Lower lobe of right lung (tissue), 2 donors: Measurements from ENCODE around the gene RAP1A. TPM values are rescaled to one million over a fixed set of nuclear protein-coding genes. Genes with fewer than 3 reads are reported as not detected.

Experiments used
- ATAC-seq, 2 donors: fragments of 200-7000 bp; cut with Tn5 transposase; one replicate each; pipeline ENCODE4 v1.9.1; 2020 to 2022; ENCODE audit warnings: mild to moderate bottlenecking in 2 of 2, moderate library complexity in 2 of 2
- DNase-seq: peaks from one replicate; pipeline ENCODE4 v3.0.0-alpha.2; 2020
- H3K27ac ChIP-seq: fragments of 200-600 bp; one replicate; pipeline ENCODE4 v1.8.0; 2022
- H3K27me3 ChIP-seq: fragments of 200-600 bp; one replicate; pipeline ENCODE4 v1.8.0; 2022; ENCODE audit warnings: low read depth
- H3K36me3 ChIP-seq: fragments of 200-600 bp; one replicate; pipeline ENCODE4 v1.8.0; 2022; ENCODE audit warnings: mild to moderate bottlenecking
- H3K4me1 ChIP-seq: fragments of 200-600 bp; one replicate; pipeline ENCODE4 v1.8.0; 2022
- H3K4me3 ChIP-seq: fragments of 200-600 bp; one replicate; pipeline ENCODE4 v1.8.0; 2022; ENCODE audit warnings: mild to moderate bottlenecking
- H3K9me3 ChIP-seq: fragments of 200-600 bp; one replicate; pipeline ENCODE4 v1.8.0; 2022
- CTCF ChIP-seq: fragments of 200-600 bp; IDR thresholded peaks from one replicate; pipeline ENCODE4 v1.8.0; 2022; ENCODE audit warnings: antibody characterized with exemption, mild to moderate bottlenecking
- intact Hi-C: fragments of 100-400 bp; cut with DNase I; formaldehyde crosslinking; loops from one replicate; pipeline ENCODE4 v1.11.0; 2022
- total RNA-seq: library from RNA; stranded (reverse); fragmentation: NEBNext Ultra II Directional; extraction: Animal tissue kit (Norgen Biotek cat#: 25700); gene quantifications from one replicate; pipeline ENCODE4 v1.2.1, GENCODE V29; 2021
- donor health status: DM: no; HTN: yes; CAD: no; lungs with severe emphysema.

The RAP1A gene
- total RNA-seq, 1 donor from 2014 or later = 134 TPM

- Histone ChIP-seq H3K27ac (no peak overlapping the region), H3K36me3 (peaks cover 33% of the 10 kb centered on the region), H3K4me3 (no peak overlapping the region), H3K27me3 (no peaks in the 10 kb centered on the region), H3K9me3 (no peaks in the 10 kb centered on the region), H3K4me1 (peaks cover 21% of the 10 kb centered on the region)
- intact Hi-C loops = no loop called here
- ATAC-seq (no peak), DNase-seq (no peak)
- TF ChIP-seq CTCF = no peak
Observed at GRCh38 chr1:111716333-111716732, 96.7 kb downstream of the RAP1A start.

DNA sequence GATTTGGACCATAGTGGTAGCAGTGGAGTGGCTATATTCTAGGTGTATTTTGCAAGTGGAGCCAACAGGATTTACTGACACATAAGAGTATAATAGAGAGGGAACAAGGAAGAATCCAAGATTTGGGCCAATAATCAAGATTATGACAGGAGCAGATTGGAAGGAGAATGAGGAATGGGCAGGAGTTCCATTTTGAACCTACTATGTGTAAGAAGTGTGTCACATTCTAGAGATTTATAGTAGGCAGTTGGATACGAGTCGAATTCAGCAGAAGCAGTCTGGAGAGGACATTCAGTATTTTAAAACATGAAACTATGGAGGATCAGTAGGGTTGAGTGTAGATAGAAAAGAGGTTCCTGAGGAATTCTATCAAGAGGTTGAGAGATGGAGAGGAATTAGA, 97.9 kb downstream of the RAP1A start:
- peaks cover 30% of the 10 kb centered on the region for H3K4me1 ChIP-seq
- no peak for TF ChIP-seq CTCF
- H3K27ac ChIP-seq = no peak overlapping the region
- no peaks in the 10 kb centered on the region for H3K9me3 ChIP-seq
- H3K4me3 ChIP-seq = no peak overlapping the region
- no peaks in the 10 kb centered on the region for H3K27me3 ChIP-seq
- ATAC-seq (no peak), DNase-seq (no peak)
- H3K36me3 ChIP-seq = peaks cover 22% of the 10 kb centered on the region
- intact Hi-C loops = no loop called here

GRCh38 chr1:111719135-111719534, 99.5 kb downstream of the RAP1A start:
- Histone ChIP-seq H3K36me3 (peaks cover 18% of the 10 kb centered on the region), H3K4me1 (peaks cover 30% of the 10 kb centered on the region), H3K4me3 (no peak overlapping the region), H3K27ac (peak overlapping the region; percentile 73), H3K9me3 (no peaks in the 10 kb centered on the region), H3K27me3 (no peaks in the 10 kb centered on the region)
- intact Hi-C loops = no loop called here
- no peak for TF ChIP-seq CTCF
- DNase-seq (no peak), ATAC-seq (no peak)

DNA sequence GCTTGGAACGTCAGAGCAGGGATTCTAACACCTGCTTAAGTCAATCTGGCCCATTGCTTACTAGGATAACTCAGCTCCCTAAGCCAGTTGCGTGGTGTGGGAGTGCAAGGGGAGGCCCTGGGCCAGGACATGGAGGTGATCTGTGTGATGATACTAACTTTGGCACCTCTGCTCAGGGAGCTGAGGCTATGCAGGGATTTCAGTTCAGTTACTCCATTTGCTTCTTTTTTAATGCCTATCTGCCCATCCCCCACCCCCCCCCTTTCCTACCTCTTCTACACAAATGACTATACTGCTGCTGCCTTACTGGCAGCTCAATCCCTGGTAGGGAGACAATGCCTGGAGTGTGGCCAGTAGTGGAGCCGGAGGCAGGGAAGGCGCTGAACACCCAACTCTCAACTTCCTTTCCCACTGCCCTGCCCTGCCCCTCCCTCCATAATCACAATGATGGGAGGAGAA, 100.1 kb downstream of the RAP1A start:
- Histone ChIP-seq H3K9me3 (no peaks in the 10 kb centered on the region), H3K27me3 (no peaks in the 10 kb centered on the region), H3K27ac (peak overlapping the region; percentile 73), H3K36me3 (peaks cover 18% of the 10 kb centered on the region), H3K4me1 (peaks cover 30% of the 10 kb centered on the region), H3K4me3 (no peak overlapping the region)
- peak; percentile 3 to 23 for ATAC-seq
- no peak for TF ChIP-seq CTCF
- no peak for DNase-seq
- intact Hi-C loops = no loop called here

GRCh38 chr1:111720274-111720976, 100.8 kb downstream of the RAP1A start:
- TF ChIP-seq CTCF = no peak
- H3K4me3 ChIP-seq = no peak overlapping the region
- H3K27me3 ChIP-seq = no peaks in the 10 kb centered on the region
- ATAC-seq (peak; percentile 76 to 86), DNase-seq (no peak)
- peak overlapping the region; percentile 73 for H3K27ac ChIP-seq
- peaks cover 30% of the 10 kb centered on the region for H3K4me1 ChIP-seq
- intact Hi-C loops = no loop called here
- H3K9me3 ChIP-seq = no peaks in the 10 kb centered on the region
- peaks cover 15% of the 10 kb centered on the region for H3K36me3 ChIP-seq
